ENCODE measurements around the gene ANKH.

DNA sequence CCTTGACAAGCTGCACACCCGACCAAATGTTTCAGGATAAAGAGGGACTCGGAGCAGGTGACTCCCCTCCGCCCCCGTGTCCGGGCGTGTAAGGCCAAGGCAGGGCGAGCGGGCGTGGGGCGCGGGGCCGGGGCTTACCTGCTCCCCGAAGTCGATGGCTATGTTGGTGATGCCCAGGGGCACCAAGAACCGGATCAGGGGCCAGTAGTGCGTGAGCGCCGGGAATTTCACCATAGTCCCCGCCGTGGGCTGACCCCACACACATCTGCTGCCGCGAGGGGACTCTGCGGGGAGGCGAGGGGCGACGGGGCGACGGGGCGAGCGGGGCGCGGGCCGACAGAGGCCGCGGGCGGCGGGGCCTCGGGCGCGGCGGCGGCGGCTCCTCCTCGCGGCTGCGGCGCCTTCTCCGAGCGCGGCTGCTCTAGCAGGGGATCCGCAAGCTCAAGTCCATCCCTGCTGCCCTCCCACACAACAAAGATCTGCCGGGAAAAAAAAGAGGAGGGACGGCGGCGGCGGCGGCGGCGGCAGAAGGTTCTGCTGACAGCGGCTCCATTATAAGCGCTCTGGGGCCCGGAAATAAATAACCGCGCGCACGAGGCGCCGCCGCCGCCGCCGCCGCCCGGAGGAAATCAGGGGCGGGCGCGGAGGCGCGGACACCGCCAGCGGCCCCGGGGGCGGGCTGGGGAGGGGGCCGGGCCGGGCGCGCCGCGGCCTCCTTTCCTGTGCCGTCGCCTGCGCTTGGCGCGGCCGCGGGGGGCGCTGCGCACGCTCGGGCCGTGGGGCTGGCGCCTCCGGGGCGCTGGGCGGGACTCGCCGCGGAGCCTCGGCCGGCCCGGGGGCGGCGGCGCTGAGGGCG is at the start of gene ANKH:
- TF ChIP-seq, protein P1, sequence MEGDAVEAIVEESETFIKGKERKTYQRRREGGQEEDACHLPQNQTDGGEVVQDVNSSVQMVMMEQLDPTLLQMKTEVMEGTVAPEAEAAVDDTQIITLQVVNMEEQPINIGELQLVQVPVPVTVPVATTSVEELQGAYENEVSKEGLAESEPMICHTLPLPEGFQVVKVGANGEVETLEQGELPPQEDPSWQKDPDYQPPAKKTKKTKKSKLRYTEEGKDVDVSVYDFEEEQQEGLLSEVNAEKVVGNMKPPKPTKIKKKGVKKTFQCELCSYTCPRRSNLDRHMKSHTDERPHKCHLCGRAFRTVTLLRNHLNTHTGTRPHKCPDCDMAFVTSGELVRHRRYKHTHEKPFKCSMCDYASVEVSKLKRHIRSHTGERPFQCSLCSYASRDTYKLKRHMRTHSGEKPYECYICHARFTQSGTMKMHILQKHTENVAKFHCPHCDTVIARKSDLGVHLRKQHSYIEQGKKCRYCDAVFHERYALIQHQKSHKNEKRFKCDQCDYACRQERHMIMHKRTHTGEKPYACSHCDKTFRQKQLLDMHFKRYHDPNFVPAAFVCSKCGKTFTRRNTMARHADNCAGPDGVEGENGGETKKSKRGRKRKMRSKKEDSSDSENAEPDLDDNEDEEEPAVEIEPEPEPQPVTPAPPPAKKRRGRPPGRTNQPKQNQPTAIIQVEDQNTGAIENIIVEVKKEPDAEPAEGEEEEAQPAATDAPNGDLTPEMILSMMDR (IDR thresholded peaks at IDR 0.05; ENCODE audit: poor library complexity) = no peak
- TF ChIP-seq EZH2phosphoT487 (IDR thresholded peaks at IDR 0.05; ENCODE audit: low read depth, severe bottlenecking, unreplicated experiment) = no peak
